IMR-90 (cell line): ENCODE data around the gene ZBTB44. TPM values are rescaled to one million over a fixed set of nuclear protein-coding genes. Genes with fewer than 3 reads are reported as not detected.

ENCODE experiments used
- ATAC-seq: fragments of 200-7000 bp; cut with Tn5 transposase; 2 replicates; pipeline ENCODE4 v1.9.1; 2020; ENCODE audit warnings: low read depth, mild to moderate bottlenecking, moderate library complexity
- BruUV-seq: library from RNA; stranded (reverse); fragments of 400-500 nt; replicated peaks from 2 replicates; lab custom pipeline; 2021; lab: Mats Ljungman, UMichigan
- CTCF ChIA-PET: fragments of 300-600 bp; formaldehyde crosslinking; extraction: SDS; loops from one replicate; lab custom pipeline; 2021; ENCODE audit warnings: antibody characterized with exemption; lab: Yijun Ruan, JAX
- POLR2A ChIA-PET: fragments of 300-600 bp; sonication (Branson Sonifier 250); formaldehyde crosslinking; loops from one replicate; lab custom pipeline; 2022; ENCODE audit warnings: antibody characterized with exemption; ENCODE audit not compliant: unreplicated experiment; lab: Charles Lee
- DNase-seq: peaks from one replicate; pipeline ENCODE4 v3.0.0; 2013
- H2AFZ ChIP-seq: replicated peaks from 2 replicates; pipeline ENCODE3; 2013; ENCODE audit warnings: low read length, mild to moderate bottlenecking; ENCODE audit not compliant: poor library complexity
- H2AK5ac ChIP-seq: 2 replicates; pipeline ENCODE4 v1.6.1; 2013; ENCODE audit warnings: low read depth, low read length, inconsistent platforms
- H2AK9ac ChIP-seq: replicated peaks from 2 replicates; pipeline ENCODE3; 2013; ENCODE audit warnings: mild to moderate bottlenecking, low read depth, low read length, moderate library complexity; ENCODE audit not compliant: poor library complexity
- H2BK120ac ChIP-seq: 2 replicates; pipeline ENCODE4 v1.6.1; 2013; ENCODE audit warnings: low read depth, low read length, inconsistent platforms
- H2BK15ac ChIP-seq: 3 replicates; pipeline ENCODE4 v1.6.1; 2013; ENCODE audit warnings: low read depth, low read length, inconsistent platforms
- H2BK20ac ChIP-seq: 2 replicates; pipeline ENCODE4 v1.6.1; 2013; ENCODE audit warnings: low read depth, mild to moderate bottlenecking, inconsistent platforms, low read length, moderate library complexity
- H2BK5ac ChIP-seq: 2 replicates; pipeline ENCODE4 v1.6.1; 2013; ENCODE audit warnings: mild to moderate bottlenecking, low read depth, low read length, inconsistent platforms; ENCODE audit not compliant: poor library complexity, severe bottlenecking
- H3K14ac ChIP-seq: replicated peaks from 2 replicates; pipeline ENCODE4 v1.6.1; 2013; ENCODE audit warnings: low read depth, low read length, inconsistent platforms
- H3K18ac ChIP-seq: 2 replicates; pipeline ENCODE4 v1.6.1; 2013; ENCODE audit warnings: low read depth, low read length, control low read depth
- H3K23ac ChIP-seq: 2 replicates; pipeline ENCODE4 v1.6.1; 2013; ENCODE audit warnings: low read depth, low read length, inconsistent platforms
- H3K27ac ChIP-seq: 2 replicates; pipeline ENCODE4 v1.5.1; 2013; ENCODE audit warnings: mild to moderate bottlenecking, control low read depth, low read length; ENCODE audit not compliant: insufficient read depth
- H3K27me3 ChIP-seq: 2 replicates; pipeline ENCODE4 v1.6.1; 2013; ENCODE audit warnings: low read length; ENCODE audit not compliant: control insufficient read depth, insufficient read depth
- H3K36me3 ChIP-seq: 2 replicates; pipeline ENCODE4 v1.6.1; 2013; ENCODE audit warnings: low read length, mixed read lengths; ENCODE audit not compliant: control insufficient read depth, insufficient read depth
- H3K4ac ChIP-seq: 2 replicates; pipeline ENCODE4 v1.6.1; 2013; ENCODE audit warnings: low read depth, low read length, inconsistent platforms
- H3K4me1 ChIP-seq: 2 replicates; pipeline ENCODE4 v1.6.1; 2013; ENCODE audit warnings: low read length, mixed read lengths; ENCODE audit not compliant: control insufficient read depth, insufficient read depth
- H3K4me2 ChIP-seq: 2 replicates; pipeline ENCODE4 v1.6.1; 2013; ENCODE audit warnings: low read depth, mild to moderate bottlenecking, control low read depth, low read length, moderate library complexity
- H3K4me3 ChIP-seq: 2 replicates; pipeline ENCODE4 v1.5.1; 2013; ENCODE audit warnings: low read depth, mild to moderate bottlenecking, control low read depth, low read length, moderate library complexity; ENCODE audit not compliant: insufficient read depth
- H3K56ac ChIP-seq: 2 replicates; pipeline ENCODE4 v1.6.1; 2013; ENCODE audit warnings: low read length, inconsistent platforms; ENCODE audit not compliant: insufficient read depth; ENCODE audit errors: extremely low read depth
- H3K79me1 ChIP-seq, 2 experiments: 2 replicates each; pipeline ENCODE4 v1.6.1; 2013; ENCODE audit warnings: low read length in 2 of 2, inconsistent platforms in 1 of 2, low read depth in 1 of 2
- H3K9ac ChIP-seq: 2 replicates; pipeline ENCODE4 v1.6.1; 2013; ENCODE audit warnings: low read depth, low read length, control low read depth
- H3K9me1 ChIP-seq: 2 replicates; pipeline ENCODE4 v1.6.1; 2013; ENCODE audit warnings: low read length, inconsistent platforms; ENCODE audit not compliant: insufficient read depth
- H3K9me3 ChIP-seq: 2 replicates; pipeline ENCODE4 v1.6.1; 2013; ENCODE audit warnings: low read length; ENCODE audit not compliant: control insufficient read depth, insufficient read depth
- H4K20me1 ChIP-seq: 2 replicates; pipeline ENCODE4 v1.6.1; 2013; ENCODE audit warnings: low read length, inconsistent platforms; ENCODE audit not compliant: insufficient read depth
- H4K5ac ChIP-seq: 2 replicates; pipeline ENCODE4 v1.6.1; 2013; ENCODE audit warnings: mild to moderate bottlenecking, low read depth, low read length, control low read depth
- H4K8ac ChIP-seq, 2 experiments: 2 replicates each; pipeline ENCODE4 v1.6.1; 2013; ENCODE audit warnings: low read depth in 2 of 2, low read length in 2 of 2, control low read depth in 1 of 2, inconsistent platforms in 1 of 2
- H4K91ac ChIP-seq: 2 replicates; pipeline ENCODE4 v1.6.1; 2013; ENCODE audit warnings: low read depth, low read length, inconsistent platforms; ENCODE audit not compliant: insufficient read depth
- BHLHE40 ChIP-seq: fragments of 150-350 bp; IDR thresholded peaks from 2 replicates; pipeline ENCODE4 v1.6.1; 2016; ENCODE audit warnings: mild to moderate bottlenecking, low read depth, low read length
- CEBPB ChIP-seq: IDR thresholded peaks from 2 replicates; pipeline ENCODE4 v1.6.1; 2012; ENCODE audit warnings: low read depth, low read length, improper control_type of control experiment
- CHD1 ChIP-seq: IDR thresholded peaks from 2 replicates; pipeline ENCODE4 v1.6.1; 2012; ENCODE audit warnings: low read depth, low read length, improper control_type of control experiment
- ELK1 ChIP-seq: fragments of 150-350 bp; IDR thresholded peaks from 2 replicates; pipeline ENCODE4 v1.6.1; 2016; ENCODE audit warnings: low read depth, mild to moderate bottlenecking, low read length, moderate library complexity, borderline replicate concordance
- FOS ChIP-seq: fragments of 150-350 bp; IDR thresholded peaks from 2 replicates; pipeline ENCODE4 v1.6.1; 2016; ENCODE audit warnings: low read depth, low read length
- MAFK ChIP-seq: IDR thresholded peaks from 2 replicates; pipeline ENCODE4 v1.6.1; 2012; ENCODE audit warnings: low read depth, low read length, improper control_type of control experiment
- MAZ ChIP-seq: IDR thresholded peaks from 2 replicates; pipeline ENCODE4 v1.6.1; 2012; ENCODE audit warnings: low read depth, mild to moderate bottlenecking, low read length, improper control_type of control experiment, moderate library complexity, borderline replicate concordance
- MXI1 ChIP-seq: IDR thresholded peaks from 2 replicates; pipeline ENCODE4 v1.6.1; 2012; ENCODE audit warnings: low read depth, mild to moderate bottlenecking, low read length, moderate library complexity, borderline replicate concordance
- NFE2L2 ChIP-seq: fragments of 150-350 bp; IDR thresholded peaks from 2 replicates; pipeline ENCODE4 v1.6.1; 2016; ENCODE audit warnings: low read depth, mild to moderate bottlenecking, low read length
- POLR2A ChIP-seq: IDR thresholded peaks from 2 replicates; pipeline ENCODE4 v1.6.1; 2012; ENCODE audit warnings: mild to moderate bottlenecking, low read depth, low read length
- RAD21 ChIP-seq: IDR thresholded peaks from 2 replicates; pipeline ENCODE4 v1.6.1; 2012; ENCODE audit warnings: low read length, improper control_type of control experiment
- RFX5 ChIP-seq: IDR thresholded peaks from 2 replicates; pipeline ENCODE4 v1.8.0; 2012; ENCODE audit warnings: low read depth, mild to moderate bottlenecking, low read length, moderate library complexity
- SMC3 ChIP-seq: fragments of 150-350 bp; IDR thresholded peaks from 2 replicates; pipeline ENCODE4 v1.6.1; 2016; ENCODE audit warnings: low read depth, mild to moderate bottlenecking, antibody characterized with exemption, low read length, moderate library complexity
- USF2 ChIP-seq: fragments of 150-350 bp; IDR thresholded peaks from 2 replicates; pipeline ENCODE4 v1.6.1; 2017; ENCODE audit warnings: mild to moderate bottlenecking, antibody characterized with exemption, low read length, low read depth
- WGBS, 2 experiments: methylation state at CpG; one replicate each; pipeline versions ENCODE4 v1.1.5 to v1.1.7; 2013; ENCODE audit warnings: missing lambda C conversion rate in 2 of 2; ENCODE audit not compliant: insufficient read length in 1 of 2; ENCODE audit errors: extremely low coverage in 2 of 2; 5-methylcytosine and 5-hydroxymethylcytosine counted together
- dilution Hi-C: fragments of 300-500 bp; cut with HindIII; formaldehyde crosslinking; loops from one replicate; pipeline ENCODE4 v1.14.3; 2018; ENCODE audit warnings: low sequenced_read_pairs; ENCODE audit not compliant: unreplicated experiment
- in situ Hi-C: fragments of 300-500 bp; cut with MboI; formaldehyde crosslinking; loops from 3 replicates; pipeline ENCODE4 v1.14.3; 2019; ENCODE audit warnings: low sequenced_read_pairs, inconsistent platforms, mixed read lengths
- intact Hi-C: fragments of 100-400 bp; cut with micrococcal nuclease; formaldehyde crosslinking; loops from 2 replicates; pipeline ENCODE4 v1.10.0; 2022
- polyA plus RNA-seq, 3 experiments: library from polyadenylated mRNA; depleted of rRNA; stranded (reverse); fragments of >200 nt; gene quantifications; 2 replicates each; pipeline ENCODE4 v1.2.3, GENCODE V29; 2012; ENCODE audit warnings: low replicate concordance in 1 of 3
- total RNA-seq: library from RNA; depleted of rRNA; stranded (reverse); fragments of >200 nt; gene quantifications from 2 replicates; pipeline ENCODE4 v1.2.3, GENCODE V29; 2012
- TF ChIP-seq, protein P1 (sequence below): conservative IDR thresholded peaks from 2 replicates; pipeline ENCODE4 v1.5.1; 2012; ENCODE audit warnings: mild to moderate bottlenecking, low read depth, low read length, improper control_type of control experiment

Gene ZBTB44
- total and polyA plus RNA-seq, 2 of the 4 experiments (the other 2 are of a cell fraction), result 6.9 to 23.3 TPM

DNA sequence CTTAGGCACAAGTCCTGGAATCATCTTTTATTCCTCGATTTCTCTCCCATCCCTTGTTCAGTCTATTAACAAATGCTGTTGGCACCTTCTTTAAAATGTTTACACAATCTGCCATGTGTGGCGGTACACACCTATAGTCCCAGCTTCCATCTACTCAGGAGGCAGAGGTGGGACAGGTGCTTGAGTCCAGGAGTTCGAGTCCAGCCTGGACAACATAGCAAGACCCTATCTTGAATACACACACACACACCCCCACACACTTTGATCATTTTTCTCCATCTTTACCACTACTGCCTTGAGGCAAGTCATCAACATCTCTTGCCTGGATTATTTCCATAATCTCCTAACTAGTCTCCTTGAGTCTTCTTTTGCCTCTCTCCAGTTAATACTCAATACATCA, 13.7 kb upstream of the ZBTB44 start:
- Histone ChIP-seq H3K23ac (no peak overlapping the region), H2BK20ac (no peak overlapping the region), H2AFZ (no peak overlapping the region), H3K36me3 (no peaks in the 10 kb centered on the region), H2AK5ac (no peak overlapping the region), H3K27me3 (no peaks in the 10 kb centered on the region; the same call in 1 of the 2 replicates), H3K9ac (no peak overlapping the region), H4K91ac (no peak overlapping the region), H3K14ac (no peak overlapping the region), H3K9me1 (no peaks in the 10 kb centered on the region), H4K8ac (no peak overlapping the region), H2BK15ac (no peak overlapping the region), H3K79me1 (no peaks in the 10 kb centered on the region), H4K20me1 (no peaks in the 10 kb centered on the region), H3K4ac (no peak overlapping the region), H2BK5ac (no peak overlapping the region), H3K4me3 (no peak overlapping the region), H2AK9ac (no peak overlapping the region), H3K56ac (no peak overlapping the region), H3K4me1 (no peaks in the 10 kb centered on the region; the same call in 1 of the 2 replicates), H3K4me2 (no peak overlapping the region), H2BK120ac (no peak overlapping the region), H4K5ac (no peak overlapping the region), H3K27ac (no peak overlapping the region), H3K9me3 (no peaks in the 10 kb centered on the region), H3K18ac (no peak overlapping the region)
- BruUV-seq, result no TSS peak
- DNase-seq (no peak), ATAC-seq (no peak)
- dilution Hi-C loops (no loop called here), in situ Hi-C loops (no loop called here), intact Hi-C loops (no loop called here)
- no peak for TF ChIP-seq MXI1
- TF ChIP-seq SMC3, result no peak
- no peak for TF ChIP-seq RFX5
- no peak for TF ChIP-seq CEBPB
- no peak for TF ChIP-seq ELK1
- no peak for TF ChIP-seq MAFK
- no peak for TF ChIP-seq NFE2L2
- TF ChIP-seq MAZ, result no peak
- no peak for TF ChIP-seq BHLHE40
- TF ChIP-seq FOS, result no peak
- TF ChIP-seq POLR2A, result no peak
- TF ChIP-seq, protein P1, sequence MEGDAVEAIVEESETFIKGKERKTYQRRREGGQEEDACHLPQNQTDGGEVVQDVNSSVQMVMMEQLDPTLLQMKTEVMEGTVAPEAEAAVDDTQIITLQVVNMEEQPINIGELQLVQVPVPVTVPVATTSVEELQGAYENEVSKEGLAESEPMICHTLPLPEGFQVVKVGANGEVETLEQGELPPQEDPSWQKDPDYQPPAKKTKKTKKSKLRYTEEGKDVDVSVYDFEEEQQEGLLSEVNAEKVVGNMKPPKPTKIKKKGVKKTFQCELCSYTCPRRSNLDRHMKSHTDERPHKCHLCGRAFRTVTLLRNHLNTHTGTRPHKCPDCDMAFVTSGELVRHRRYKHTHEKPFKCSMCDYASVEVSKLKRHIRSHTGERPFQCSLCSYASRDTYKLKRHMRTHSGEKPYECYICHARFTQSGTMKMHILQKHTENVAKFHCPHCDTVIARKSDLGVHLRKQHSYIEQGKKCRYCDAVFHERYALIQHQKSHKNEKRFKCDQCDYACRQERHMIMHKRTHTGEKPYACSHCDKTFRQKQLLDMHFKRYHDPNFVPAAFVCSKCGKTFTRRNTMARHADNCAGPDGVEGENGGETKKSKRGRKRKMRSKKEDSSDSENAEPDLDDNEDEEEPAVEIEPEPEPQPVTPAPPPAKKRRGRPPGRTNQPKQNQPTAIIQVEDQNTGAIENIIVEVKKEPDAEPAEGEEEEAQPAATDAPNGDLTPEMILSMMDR, result no peak
- no peak for TF ChIP-seq RAD21
- TF ChIP-seq USF2, result no peak
- no peak for TF ChIP-seq CHD1
- POLR2A ChIA-PET, result no interaction called here
- no CpG with 5 or more reads among the region's 3 CpGs for WGBS, 2 experiments
- CTCF ChIA-PET, result no interaction called here
